ENCODE data around the gene LNPEP. TPM values are rescaled to one million over a fixed set of nuclear protein-coding genes. Genes with fewer than 3 reads are reported as not detected.

Gene LNPEP
- total and polyA plus RNA-seq, 4 donors, result 1.9 to 19.7 (median 9.5) TPM

DNA sequence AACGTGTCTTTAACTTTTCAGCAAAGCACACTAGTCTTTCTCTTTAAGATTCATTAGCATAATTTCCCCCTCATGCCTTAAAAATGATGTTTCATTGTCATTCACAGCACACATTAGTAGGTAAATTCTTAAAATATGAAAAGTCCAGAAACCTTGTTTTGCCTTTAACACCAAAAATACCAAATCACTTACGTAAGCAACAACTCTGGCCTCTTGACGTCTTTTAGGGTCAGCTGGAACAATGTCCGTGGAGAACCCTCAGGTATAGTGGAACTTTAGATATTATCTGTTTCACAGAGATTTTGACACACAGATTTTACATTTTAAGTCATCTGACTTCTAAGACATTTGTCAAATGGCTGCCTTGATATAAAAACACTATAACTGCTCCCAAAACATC is 30.9 kb downstream of the LNPEP start (continued):
- TF ChIP-seq RAD21 (IDR thresholded peaks at IDR 0.05) (no peak), HNF4G (IDR thresholded peaks at IDR 0.05) (no peak), FOXA2 (IDR thresholded peaks at IDR 0.05) (no peak), SP1 (IDR thresholded peaks at IDR 0.05) (no peak), HNF4A (conservative IDR thresholded peaks at IDR 0.05) (no peak), FOXA1 (IDR thresholded peaks at IDR 0.05) (no peak)
- TF ChIP-seq, protein P1, sequence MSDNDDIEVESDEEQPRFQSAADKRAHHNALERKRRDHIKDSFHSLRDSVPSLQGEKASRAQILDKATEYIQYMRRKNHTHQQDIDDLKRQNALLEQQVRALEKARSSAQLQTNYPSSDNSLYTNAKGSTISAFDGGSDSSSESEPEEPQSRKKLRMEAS (IDR thresholded peaks at IDR 0.05), result no peak
- TF ChIP-seq, protein P2, sequence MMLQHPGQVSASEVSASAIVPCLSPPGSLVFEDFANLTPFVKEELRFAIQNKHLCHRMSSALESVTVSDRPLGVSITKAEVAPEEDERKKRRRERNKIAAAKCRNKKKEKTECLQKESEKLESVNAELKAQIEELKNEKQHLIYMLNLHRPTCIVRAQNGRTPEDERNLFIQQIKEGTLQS (IDR thresholded peaks at IDR 0.05), result no peak

DNA sequence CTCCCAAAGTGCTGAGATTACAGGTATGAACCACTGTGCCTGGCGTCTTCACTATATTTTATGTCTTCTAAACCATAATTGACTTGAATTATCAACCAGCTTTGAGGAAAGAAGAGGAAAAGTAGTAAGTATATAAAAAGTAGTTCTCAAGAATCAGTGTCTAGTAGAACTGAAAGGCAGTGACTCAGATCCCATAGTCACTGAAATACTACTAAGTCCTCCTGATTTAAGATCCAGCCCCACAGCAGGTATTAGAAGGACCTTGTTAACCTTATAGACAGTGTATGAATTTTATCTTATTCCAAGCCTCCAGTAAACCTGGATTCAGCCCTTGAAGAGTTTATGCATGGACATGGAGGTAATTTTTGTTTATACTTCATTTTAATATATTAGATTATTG is 31.5 kb downstream of the LNPEP start:
- peaks cover 0 to 5% (median 2%) of the 10 kb centered on the region in 4 donors for H3K4me1 ChIP-seq (ENCODE audit: control insufficient read depth in 4 of 4, insufficient read depth in 4 of 4, low read length in 3 of 4)
- H3K36me3 ChIP-seq (ENCODE audit: control insufficient read depth in 4 of 4, insufficient read depth in 3 of 4, low read depth in 1 of 4, low read length in 3 of 4), result no peaks in the 10 kb centered on the region
- 13% methylated on average over 1 of the region's 1 CpG for WGBS
- no peak overlapping the region for H3K9ac ChIP-seq (ENCODE audit: low read depth in 1 of 2, low read length in 2 of 2)
- H3K4me3 ChIP-seq (ENCODE audit: low read depth in 1 of 3, low read length in 3 of 3), result no peak overlapping the region
- TF ChIP-seq, protein P3, sequence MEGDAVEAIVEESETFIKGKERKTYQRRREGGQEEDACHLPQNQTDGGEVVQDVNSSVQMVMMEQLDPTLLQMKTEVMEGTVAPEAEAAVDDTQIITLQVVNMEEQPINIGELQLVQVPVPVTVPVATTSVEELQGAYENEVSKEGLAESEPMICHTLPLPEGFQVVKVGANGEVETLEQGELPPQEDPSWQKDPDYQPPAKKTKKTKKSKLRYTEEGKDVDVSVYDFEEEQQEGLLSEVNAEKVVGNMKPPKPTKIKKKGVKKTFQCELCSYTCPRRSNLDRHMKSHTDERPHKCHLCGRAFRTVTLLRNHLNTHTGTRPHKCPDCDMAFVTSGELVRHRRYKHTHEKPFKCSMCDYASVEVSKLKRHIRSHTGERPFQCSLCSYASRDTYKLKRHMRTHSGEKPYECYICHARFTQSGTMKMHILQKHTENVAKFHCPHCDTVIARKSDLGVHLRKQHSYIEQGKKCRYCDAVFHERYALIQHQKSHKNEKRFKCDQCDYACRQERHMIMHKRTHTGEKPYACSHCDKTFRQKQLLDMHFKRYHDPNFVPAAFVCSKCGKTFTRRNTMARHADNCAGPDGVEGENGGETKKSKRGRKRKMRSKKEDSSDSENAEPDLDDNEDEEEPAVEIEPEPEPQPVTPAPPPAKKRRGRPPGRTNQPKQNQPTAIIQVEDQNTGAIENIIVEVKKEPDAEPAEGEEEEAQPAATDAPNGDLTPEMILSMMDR (IDR thresholded peaks at IDR 0.05; ENCODE audit: low read depth, low read length, missing input control), result no peak
- TF ChIP-seq HNF4A (conservative IDR thresholded peaks at IDR 0.05) (no peak), SP1 (IDR thresholded peaks at IDR 0.05) (no peak), JUND (IDR thresholded peaks at IDR 0.05) (no peak), FOXA2 (IDR thresholded peaks at IDR 0.05) (no peak), TAF1 (conservative IDR thresholded peaks at IDR 0.05) (no peak), GABPA (IDR thresholded peaks at IDR 0.05 in 1 of 2, conservative IDR thresholded peaks at IDR 0.05 in 1 of 2) (no peak), FOXA1 (IDR thresholded peaks at IDR 0.05) (no peak), YY1 (IDR thresholded peaks at IDR 0.05) (no peak), HNF4G (IDR thresholded peaks at IDR 0.05) (no peak), RXRA (IDR thresholded peaks at IDR 0.05) (no peak)
- TF ChIP-seq, protein P4, sequence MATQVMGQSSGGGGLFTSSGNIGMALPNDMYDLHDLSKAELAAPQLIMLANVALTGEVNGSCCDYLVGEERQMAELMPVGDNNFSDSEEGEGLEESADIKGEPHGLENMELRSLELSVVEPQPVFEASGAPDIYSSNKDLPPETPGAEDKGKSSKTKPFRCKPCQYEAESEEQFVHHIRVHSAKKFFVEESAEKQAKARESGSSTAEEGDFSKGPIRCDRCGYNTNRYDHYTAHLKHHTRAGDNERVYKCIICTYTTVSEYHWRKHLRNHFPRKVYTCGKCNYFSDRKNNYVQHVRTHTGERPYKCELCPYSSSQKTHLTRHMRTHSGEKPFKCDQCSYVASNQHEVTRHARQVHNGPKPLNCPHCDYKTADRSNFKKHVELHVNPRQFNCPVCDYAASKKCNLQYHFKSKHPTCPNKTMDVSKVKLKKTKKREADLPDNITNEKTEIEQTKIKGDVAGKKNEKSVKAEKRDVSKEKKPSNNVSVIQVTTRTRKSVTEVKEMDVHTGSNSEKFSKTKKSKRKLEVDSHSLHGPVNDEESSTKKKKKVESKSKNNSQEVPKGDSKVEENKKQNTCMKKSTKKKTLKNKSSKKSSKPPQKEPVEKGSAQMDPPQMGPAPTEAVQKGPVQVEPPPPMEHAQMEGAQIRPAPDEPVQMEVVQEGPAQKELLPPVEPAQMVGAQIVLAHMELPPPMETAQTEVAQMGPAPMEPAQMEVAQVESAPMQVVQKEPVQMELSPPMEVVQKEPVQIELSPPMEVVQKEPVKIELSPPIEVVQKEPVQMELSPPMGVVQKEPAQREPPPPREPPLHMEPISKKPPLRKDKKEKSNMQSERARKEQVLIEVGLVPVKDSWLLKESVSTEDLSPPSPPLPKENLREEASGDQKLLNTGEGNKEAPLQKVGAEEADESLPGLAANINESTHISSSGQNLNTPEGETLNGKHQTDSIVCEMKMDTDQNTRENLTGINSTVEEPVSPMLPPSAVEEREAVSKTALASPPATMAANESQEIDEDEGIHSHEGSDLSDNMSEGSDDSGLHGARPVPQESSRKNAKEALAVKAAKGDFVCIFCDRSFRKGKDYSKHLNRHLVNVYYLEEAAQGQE (IDR thresholded peaks at IDR 0.05), result no peak
- TF ChIP-seq, protein P1 (IDR thresholded peaks at IDR 0.05), result no peak
- no peaks in the 10 kb centered on the region for H3K9me3 ChIP-seq (ENCODE audit: control insufficient read depth in 4 of 4, low read length in 3 of 4)
- H3K27ac ChIP-seq (ENCODE audit: low read depth in 1 of 2, low read length in 2 of 2), result no peak overlapping the region
- no peaks in the 10 kb centered on the region for H3K27me3 ChIP-seq (ENCODE audit: control insufficient read depth in 4 of 4, insufficient read depth in 4 of 4, low read length in 3 of 4)
- no peak for DNase-seq (ENCODE audit: low spot score)

DNA sequence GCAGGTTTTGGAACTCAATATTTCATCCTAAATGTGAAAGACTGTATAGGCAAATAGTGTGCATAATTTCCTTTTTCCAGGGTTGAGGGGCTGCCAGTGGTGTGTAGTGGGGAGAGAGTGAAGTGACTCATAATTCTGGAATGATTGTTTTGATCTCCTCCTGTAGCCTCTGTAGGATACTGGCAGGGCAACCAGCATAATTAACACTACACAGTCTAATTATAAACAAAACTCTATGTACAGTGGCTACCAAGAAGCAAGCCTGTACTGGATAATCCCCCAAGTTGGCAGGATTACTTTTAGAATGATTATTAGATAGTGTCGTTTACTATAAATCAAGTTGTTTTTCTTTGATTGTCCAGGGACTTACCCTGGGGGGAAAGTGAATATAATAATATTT is 32.2 kb downstream of the LNPEP start:
- 78% methylated on average over 1 of the region's 1 CpG for WGBS
- no peak overlapping the region for H3K27ac ChIP-seq (ENCODE audit: low read depth in 1 of 2, low read length in 2 of 2)
- DNase-seq (ENCODE audit: low spot score), result no peak
- TF ChIP-seq, protein P1 (IDR thresholded peaks at IDR 0.05), result no peak
- TF ChIP-seq YY1 (IDR thresholded peaks at IDR 0.05) (no peak), NR2F2 (IDR thresholded peaks at IDR 0.05) (no peak), FOXA2 (IDR thresholded peaks at IDR 0.05) (no peak), HNF4G (IDR thresholded peaks at IDR 0.05) (no peak), JUND (IDR thresholded peaks at IDR 0.05) (no peak), RAD21 (IDR thresholded peaks at IDR 0.05) (no peak), HNF4A (conservative IDR thresholded peaks at IDR 0.05) (no peak), GABPA (IDR thresholded peaks at IDR 0.05 in 1 of 2, conservative IDR thresholded peaks at IDR 0.05 in 1 of 2) (no peak)
- TF ChIP-seq, protein P2 (IDR thresholded peaks at IDR 0.05), result no peak
- TF ChIP-seq, protein P3 (IDR thresholded peaks at IDR 0.05; ENCODE audit: low read depth, low read length, missing input control), result no peak

More for the DNA sequence above, 32.2 kb downstream of the LNPEP start:
- no peak overlapping the region for H3K4me3 ChIP-seq (ENCODE audit: low read depth in 1 of 3, low read length in 3 of 3)
- H3K9me3 ChIP-seq (ENCODE audit: control insufficient read depth in 4 of 4, low read length in 3 of 4), result no peaks in the 10 kb centered on the region
- no peaks in the 10 kb centered on the region for H3K27me3 ChIP-seq (ENCODE audit: control insufficient read depth in 4 of 4, insufficient read depth in 4 of 4, low read length in 3 of 4)
- no peak overlapping the region for H3K9ac ChIP-seq (ENCODE audit: low read depth in 1 of 2, low read length in 2 of 2)
- no peaks in the 10 kb centered on the region for H3K36me3 ChIP-seq (ENCODE audit: control insufficient read depth in 4 of 4, insufficient read depth in 3 of 4, low read depth in 1 of 4, low read length in 3 of 4)
- H3K4me1 ChIP-seq (ENCODE audit: control insufficient read depth in 4 of 4, insufficient read depth in 4 of 4, low read length in 3 of 4), result peaks cover 0 to 5% (median 2%) of the 10 kb centered on the region in 4 donors

All from liver (tissue), 9 donors.